GM11168 (cell line): ENCODE results near the gene TCEAL7.

ENCODE experiments used
- in situ Hi-C: fragments of 300-500 bp; cut with MboI; formaldehyde crosslinking; loops from one replicate; pipeline ENCODE4 v1.12.0; 2022; ENCODE audit warnings: low sequenced_read_pairs; ENCODE audit not compliant: unreplicated experiment

The TCEAL7 gene

DNA sequence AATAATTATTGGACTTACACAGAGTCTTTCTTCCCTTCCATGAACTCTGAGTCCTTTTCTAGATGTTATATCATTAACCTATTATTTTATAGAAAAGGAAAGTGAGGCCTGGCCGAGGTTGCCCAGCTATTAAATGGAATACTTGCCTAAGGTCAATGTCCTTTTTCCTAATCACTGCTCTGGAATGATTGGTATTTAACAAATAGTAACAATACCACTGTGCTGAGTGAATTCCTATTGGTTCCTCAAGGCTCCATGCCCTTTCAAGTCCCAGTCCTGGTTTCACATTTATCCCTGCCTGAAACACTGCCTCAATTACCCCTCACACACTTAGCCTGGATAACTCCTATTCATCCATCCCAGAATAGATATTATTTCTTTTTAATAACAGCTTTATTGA is 32.4 kb downstream of the TCEAL7 start:
- in situ Hi-C loops = no loop called here

DNA sequence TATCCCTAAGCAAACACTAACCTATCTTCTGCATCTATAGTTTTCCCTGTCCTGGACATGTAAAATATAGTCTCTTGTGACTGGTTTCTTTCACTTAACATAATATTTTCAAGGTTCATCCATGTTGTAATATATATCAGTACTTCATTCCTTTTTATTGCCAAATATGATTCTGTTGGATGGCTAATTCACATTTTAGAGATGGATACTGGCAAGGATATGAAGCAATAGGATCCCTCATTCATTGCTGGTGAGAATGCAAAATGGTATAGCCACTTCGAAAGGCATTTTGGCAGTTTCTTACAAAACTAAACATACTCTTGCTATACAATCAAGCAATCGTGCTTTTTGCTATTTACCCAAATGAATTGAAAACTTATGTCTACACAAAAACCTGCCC is 33.0 kb downstream of the TCEAL7 start:
- in situ Hi-C loops = no loop called here

DNA sequence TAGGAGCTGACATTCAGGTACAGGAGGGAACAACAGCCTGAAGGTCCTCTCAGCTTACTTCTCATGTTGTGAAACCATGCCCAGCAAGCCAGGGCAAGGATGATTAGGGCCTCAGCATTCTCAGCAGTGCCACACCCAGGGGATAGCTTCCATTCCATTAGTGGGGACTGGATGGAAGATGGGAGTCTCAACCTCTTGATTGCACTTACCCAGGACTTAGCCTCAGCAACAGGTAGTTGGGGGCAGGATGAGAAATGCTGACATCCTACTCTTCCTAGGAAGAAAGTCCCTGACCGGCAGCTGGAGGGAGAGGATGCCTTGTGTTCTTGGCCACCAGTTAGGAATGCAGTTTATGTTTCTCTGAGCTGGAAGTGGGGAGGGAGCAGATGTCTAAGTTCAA is 37.5 kb downstream of the TCEAL7 start:
- in situ Hi-C loops = no loop called here

DNA sequence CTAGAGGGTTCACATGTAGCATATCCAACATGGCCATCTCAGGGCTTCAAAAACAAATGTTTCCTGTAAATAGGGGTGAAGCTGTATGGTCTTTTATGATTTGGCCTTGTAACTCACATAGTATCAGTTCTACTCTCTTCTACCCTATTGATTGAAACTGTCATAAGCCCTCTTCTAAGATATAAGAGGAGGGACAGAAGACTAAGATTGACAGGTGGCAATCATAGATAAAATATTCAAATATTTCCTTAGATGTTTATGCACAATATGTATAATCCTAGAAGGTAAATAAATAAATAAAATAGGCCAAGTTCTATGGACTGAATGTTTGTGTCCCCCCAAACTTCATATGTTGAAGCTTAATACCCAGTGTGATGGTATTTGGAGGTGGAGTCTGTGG is 39.4 kb downstream of the TCEAL7 start:
- in situ Hi-C loops = no loop called here

DNA sequence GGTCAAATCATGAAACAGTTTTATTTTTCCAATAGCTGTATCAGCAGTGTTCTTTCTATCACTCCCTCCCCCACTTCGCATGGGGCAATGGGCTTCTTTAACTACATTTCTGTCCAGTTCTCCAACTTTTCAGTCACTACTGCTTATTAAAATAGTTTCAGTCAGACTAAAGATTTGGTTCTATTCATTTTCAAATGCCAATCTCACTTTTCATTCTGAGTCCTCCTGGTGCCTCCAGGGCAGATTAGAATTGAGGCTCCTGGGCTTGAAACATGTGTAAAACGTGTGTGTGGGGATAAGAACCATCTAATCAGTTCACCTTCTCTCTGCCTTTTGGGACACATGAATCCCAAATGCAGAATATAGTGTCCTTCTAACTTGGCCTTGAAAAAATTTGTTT is 42.8 kb downstream of the TCEAL7 start:
- in situ Hi-C loops = no loop called here

DNA sequence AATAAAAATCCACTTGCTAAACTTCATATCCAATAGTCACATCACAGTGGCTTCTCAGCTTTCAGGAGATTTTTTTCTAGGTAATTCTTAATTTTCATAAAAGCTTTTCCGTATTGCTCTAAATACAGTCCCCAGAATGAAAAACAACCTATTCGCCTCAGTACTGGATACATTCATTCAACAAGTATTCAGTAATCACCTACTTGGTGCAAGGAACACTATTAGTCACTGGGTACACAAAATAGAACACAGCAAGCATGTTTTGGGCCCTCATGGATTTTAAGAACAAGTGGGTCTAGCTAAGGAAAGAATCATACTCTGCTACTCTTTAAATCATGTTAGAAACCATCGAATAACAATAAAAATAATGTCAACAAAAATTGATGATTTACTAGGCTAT is 43.5 kb downstream of the TCEAL7 start:
- in situ Hi-C loops = no loop called here

DNA sequence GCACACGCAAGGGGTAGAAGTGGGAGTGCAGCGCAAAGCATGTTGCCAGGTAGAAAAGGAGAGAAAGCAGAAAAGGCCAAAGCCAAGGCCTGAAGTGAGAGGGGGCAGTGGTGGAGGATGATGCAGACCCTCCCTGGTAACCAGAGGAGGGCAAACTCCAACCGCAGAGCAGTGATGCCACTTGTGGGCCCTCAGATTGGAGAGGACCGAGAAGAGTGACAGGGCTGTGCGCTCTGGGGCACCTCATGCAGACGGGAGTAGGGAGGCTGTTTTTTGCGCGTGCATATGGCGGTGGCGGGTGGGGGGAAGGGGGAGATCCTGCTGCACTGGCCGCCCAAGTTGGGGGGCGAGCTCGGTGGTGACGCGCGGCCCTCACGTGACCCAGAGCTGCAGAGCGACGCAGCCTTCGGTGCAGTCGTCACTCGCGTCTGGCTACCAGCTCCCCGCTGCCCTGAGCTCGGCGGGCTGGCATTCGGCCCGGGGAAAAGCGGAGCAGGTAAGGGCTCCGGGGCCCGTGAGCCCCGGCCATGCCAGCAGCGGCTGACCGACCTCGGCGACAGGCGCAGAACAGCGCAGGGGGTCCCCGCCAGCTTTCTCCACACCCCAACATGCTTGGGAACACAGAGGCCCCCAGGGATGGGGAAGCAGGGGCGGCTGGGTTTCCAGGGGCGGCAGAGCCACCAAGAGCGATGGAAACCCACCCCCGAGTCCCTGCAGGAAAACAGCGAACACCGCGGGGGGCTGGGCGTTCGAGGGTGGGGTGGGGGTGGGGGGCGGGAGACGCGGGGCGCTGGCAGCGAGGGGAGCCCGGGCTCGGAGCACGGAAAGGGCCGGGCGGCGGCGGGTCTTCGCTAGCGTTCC is 46.3 kb downstream of the TCEAL7 start, which contains the start of gene BEX3:
Gene BEX3, plus strand, starts transcription at position 421 of the 861 bp plus-strand sequence. CDS start 984 bp downstream, outside the sequence.
- in situ Hi-C loops = no loop called here

DNA sequence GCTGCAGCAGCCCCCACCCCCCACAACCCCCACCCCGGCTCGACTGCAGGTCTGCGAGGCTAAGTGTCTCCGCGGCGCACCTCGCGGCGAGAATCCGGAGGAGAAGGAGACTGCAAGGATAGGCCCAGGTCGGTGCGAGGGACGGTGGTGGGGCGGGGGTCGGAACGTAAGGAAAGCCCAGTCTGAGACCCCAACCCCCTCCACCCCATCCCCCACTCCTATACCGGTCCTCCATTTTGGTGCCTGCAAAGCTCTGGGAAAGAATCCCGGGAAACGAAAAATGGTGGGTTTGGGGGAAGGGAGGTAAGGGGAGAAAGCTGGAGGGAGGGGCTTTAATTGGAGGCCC is 46.9 kb downstream of the TCEAL7 start:
- in situ Hi-C loops = no loop called here

DNA sequence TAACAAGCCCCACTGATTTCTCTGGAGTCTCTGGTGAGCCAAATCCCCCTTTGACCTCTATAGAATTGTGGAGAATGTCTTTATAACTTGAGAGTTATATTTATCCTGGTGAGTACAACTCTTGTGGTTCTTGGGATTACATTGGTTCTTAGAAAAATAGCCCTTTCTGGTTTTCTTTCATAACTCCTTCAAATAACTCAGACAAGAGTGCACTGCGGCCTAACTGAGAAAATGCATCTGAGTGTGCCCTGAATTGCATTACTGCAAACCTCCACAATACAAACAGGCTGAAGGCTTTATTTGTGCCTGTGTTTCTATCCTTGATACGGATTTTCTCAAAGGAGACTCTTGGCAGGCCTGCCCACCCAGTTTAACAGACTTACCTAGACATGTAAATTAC is 49.0 kb downstream of the TCEAL7 start:
- in situ Hi-C loops = no loop called here
